Calu3 (cell line): ENCODE results near the gene TRAF2. TPM values are rescaled to one million over a fixed set of nuclear protein-coding genes. Genes with fewer than 3 reads are reported as not detected.

Experiments
- BruUV-seq: library from RNA; stranded (reverse); fragments of 400-500 nt; replicated peaks from 2 replicates; lab custom pipeline; 2021; lab: Mats Ljungman, UMichigan
- CTCF ChIA-PET: fragments of 300-600 bp; sonication (Branson Sonifier 250); formaldehyde crosslinking; loops from one replicate; lab custom pipeline; 2022; ENCODE audit warnings: antibody characterized with exemption; lab: Charles Lee
- DNase-seq: peaks from one replicate; pipeline ENCODE4 v3.0.0; 2022
- H3K27ac Mint-ChIP-seq: one replicate; pipeline ENCODE4 v1.8.0; 2022; ENCODE audit warnings: mixed read lengths; ENCODE audit not compliant: unreplicated experiment
- H3K27me3 Mint-ChIP-seq: one replicate; pipeline ENCODE4 v1.8.0; 2022; ENCODE audit warnings: mixed read lengths; ENCODE audit not compliant: unreplicated experiment
- H3K36me3 Mint-ChIP-seq: one replicate; pipeline ENCODE4 v1.8.0; 2022; ENCODE audit warnings: mild to moderate bottlenecking, moderate library complexity, mixed read lengths; ENCODE audit not compliant: insufficient read depth, unreplicated experiment
- H3K4me1 Mint-ChIP-seq: one replicate; pipeline ENCODE4 v1.8.0; 2022; ENCODE audit warnings: mild to moderate bottlenecking, low read depth, mixed read lengths; ENCODE audit not compliant: unreplicated experiment
- H3K4me3 Mint-ChIP-seq: one replicate; pipeline ENCODE4 v1.8.0; 2022; ENCODE audit warnings: mild to moderate bottlenecking, low read depth, moderate library complexity, mixed read lengths; ENCODE audit not compliant: unreplicated experiment
- H3K9me3 Mint-ChIP-seq: one replicate; pipeline ENCODE4 v1.8.0; 2022; ENCODE audit warnings: low read depth, mixed read lengths; ENCODE audit not compliant: unreplicated experiment
- CTCF ChIP-seq: fragments of 200-600 bp; IDR thresholded peaks from one replicate; pipeline ENCODE4 v1.8.0; 2022; ENCODE audit warnings: antibody characterized with exemption; ENCODE audit not compliant: unreplicated experiment
- intact Hi-C: fragments of 100-400 bp; cut with micrococcal nuclease; formaldehyde crosslinking; loops from one replicate; pipeline ENCODE4 v1.10.0; 2022; ENCODE audit not compliant: unreplicated experiment
- total RNA-seq: library from RNA; stranded (reverse); gene quantifications from 2 replicates; pipeline ENCODE4 v1.2.3, GENCODE V29; 2022

Gene TRAF2
- total RNA-seq, 1 experiment from 2014 or later, result 50.5 TPM

GRCh38 chr9:136957461-136957860 is 71.1 kb downstream of the TRAF2 start:
- Mint-ChIP-seq H3K36me3 (no peaks in the 10 kb centered on the region), H3K9me3 (no peaks in the 10 kb centered on the region), H3K27ac (no peak overlapping the region), H3K27me3 (no peaks in the 10 kb centered on the region), H3K4me1 (no peaks in the 10 kb centered on the region), H3K4me3 (no peak overlapping the region)
- intact Hi-C loops, result no loop called here
- no peak for TF ChIP-seq CTCF
- CTCF ChIA-PET, result no interaction called here
- no peak for DNase-seq
- BruUV-seq, result no TSS peak

- no peak for TF ChIP-seq CTCF
- intact Hi-C loops, result no loop called here
- no TSS peak for BruUV-seq
- CTCF ChIA-PET, result no interaction called here
- Mint-ChIP-seq H3K27me3 (no peaks in the 10 kb centered on the region), H3K4me1 (no peaks in the 10 kb centered on the region), H3K4me3 (no peak overlapping the region), H3K9me3 (no peaks in the 10 kb centered on the region), H3K36me3 (no peaks in the 10 kb centered on the region), H3K27ac (no peak overlapping the region)
- DNase-seq, result no peak
Observed at GRCh38 chr9:136957901-136958300, 71.6 kb downstream of the TRAF2 start.

GRCh38 chr9:136958473-136958872 is 72.2 kb downstream of the TRAF2 start:
- DNase-seq, result no peak
- no peaks in the 10 kb centered on the region for H3K9me3 Mint-ChIP-seq
- no peaks in the 10 kb centered on the region for H3K27me3 Mint-ChIP-seq
- intact Hi-C loops, result no loop called here
- peaks cover 3% of the 10 kb centered on the region for H3K36me3 Mint-ChIP-seq
- CTCF ChIA-PET, result no interaction called here
- no peak for TF ChIP-seq CTCF
- no peak overlapping the region for H3K27ac Mint-ChIP-seq
- no peaks in the 10 kb centered on the region for H3K4me1 Mint-ChIP-seq
- BruUV-seq, result no TSS peak
- no peak overlapping the region for H3K4me3 Mint-ChIP-seq

- H3K27ac Mint-ChIP-seq, result no peak overlapping the region
- no peak for TF ChIP-seq CTCF
- no peaks in the 10 kb centered on the region for H3K9me3 Mint-ChIP-seq
- no peak overlapping the region for H3K4me3 Mint-ChIP-seq
- no peak for DNase-seq
- BruUV-seq, result no TSS peak
- CTCF ChIA-PET, result no interaction called here
- H3K4me1 Mint-ChIP-seq, result no peaks in the 10 kb centered on the region
- H3K27me3 Mint-ChIP-seq, result no peaks in the 10 kb centered on the region
- peaks cover 3% of the 10 kb centered on the region for H3K36me3 Mint-ChIP-seq
- intact Hi-C loops, result no loop called here
Observed at GRCh38 chr9:136958898-136959850, 72.9 kb downstream of the TRAF2 start.
